Mucosa of rectum (tissue), 2 donors: ENCODE results near the gene EFHC1.

Experiments
- H3K27ac ChIP-seq, 2 donors: one replicate each; pipeline ENCODE4 v1.7.0; 2013; ENCODE audit warnings: inconsistent platforms in 2 of 2, low read depth in 2 of 2, low read length in 2 of 2
- H3K27me3 ChIP-seq, 2 donors: one replicate each; pipeline ENCODE4 v1.7.0; 2013; ENCODE audit warnings: low read length in 2 of 2; ENCODE audit not compliant: control insufficient read depth in 2 of 2, insufficient read depth in 2 of 2
- H3K36me3 ChIP-seq, 2 donors: one replicate each; pipeline ENCODE4 v1.7.0; 2013; ENCODE audit warnings: low read length in 2 of 2; ENCODE audit not compliant: control insufficient read depth in 2 of 2, insufficient read depth in 2 of 2
- H3K4me1 ChIP-seq, 2 donors: one replicate each; pipeline ENCODE4 v1.7.0; 2013; ENCODE audit warnings: low read length in 2 of 2, mild to moderate bottlenecking in 1 of 2; ENCODE audit not compliant: control insufficient read depth in 2 of 2, insufficient read depth in 2 of 2
- H3K4me3 ChIP-seq, 2 donors: one replicate each; pipeline ENCODE4 v1.7.0; 2013; ENCODE audit warnings: low read length in 2 of 2
- H3K9ac ChIP-seq, 2 donors: one replicate each; pipeline ENCODE4 v1.7.0; 2013; ENCODE audit warnings: low read length in 2 of 2, low read depth in 1 of 2, mild to moderate bottlenecking in 1 of 2
- H3K9me3 ChIP-seq, 2 donors: one replicate each; pipeline ENCODE4 v1.7.0; 2013; ENCODE audit warnings: low read length in 2 of 2; ENCODE audit not compliant: control insufficient read depth in 2 of 2
- donor health status: healthy.
- donor health status: Normal muscosa, but diverticular disease.

Gene EFHC1

DNA sequence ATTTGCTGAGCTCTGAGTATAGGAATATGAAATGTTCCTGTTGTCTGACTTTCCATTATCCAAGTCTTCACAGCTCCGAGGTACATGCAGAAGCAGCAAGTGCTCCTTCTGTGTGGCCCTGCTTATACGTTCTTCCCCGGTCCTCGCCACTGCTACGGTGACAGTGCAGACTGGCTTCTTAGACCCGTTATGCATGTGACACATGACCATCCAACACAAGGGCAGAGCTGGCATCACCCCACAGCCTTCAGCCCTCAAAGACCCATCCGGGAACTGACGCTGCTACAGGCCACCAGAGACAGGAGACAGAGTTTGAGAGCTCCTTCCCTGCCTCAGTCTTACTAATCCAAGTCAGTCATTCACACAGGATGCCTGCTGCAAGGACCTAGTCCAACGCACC, 86.3 kb downstream of the EFHC1 start:
- no peak overlapping the region for H3K4me3 ChIP-seq
- no peak overlapping the region for H3K9ac ChIP-seq
- peaks cover 39 to 49% of the 10 kb centered on the region in 2 donors for H3K36me3 ChIP-seq
- peaks cover 24 to 27% of the 10 kb centered on the region in 2 donors for H3K4me1 ChIP-seq
- no peak overlapping the region for H3K27ac ChIP-seq
- no peaks in the 10 kb centered on the region for H3K27me3 ChIP-seq
- no peaks in the 10 kb centered on the region for H3K9me3 ChIP-seq

DNA sequence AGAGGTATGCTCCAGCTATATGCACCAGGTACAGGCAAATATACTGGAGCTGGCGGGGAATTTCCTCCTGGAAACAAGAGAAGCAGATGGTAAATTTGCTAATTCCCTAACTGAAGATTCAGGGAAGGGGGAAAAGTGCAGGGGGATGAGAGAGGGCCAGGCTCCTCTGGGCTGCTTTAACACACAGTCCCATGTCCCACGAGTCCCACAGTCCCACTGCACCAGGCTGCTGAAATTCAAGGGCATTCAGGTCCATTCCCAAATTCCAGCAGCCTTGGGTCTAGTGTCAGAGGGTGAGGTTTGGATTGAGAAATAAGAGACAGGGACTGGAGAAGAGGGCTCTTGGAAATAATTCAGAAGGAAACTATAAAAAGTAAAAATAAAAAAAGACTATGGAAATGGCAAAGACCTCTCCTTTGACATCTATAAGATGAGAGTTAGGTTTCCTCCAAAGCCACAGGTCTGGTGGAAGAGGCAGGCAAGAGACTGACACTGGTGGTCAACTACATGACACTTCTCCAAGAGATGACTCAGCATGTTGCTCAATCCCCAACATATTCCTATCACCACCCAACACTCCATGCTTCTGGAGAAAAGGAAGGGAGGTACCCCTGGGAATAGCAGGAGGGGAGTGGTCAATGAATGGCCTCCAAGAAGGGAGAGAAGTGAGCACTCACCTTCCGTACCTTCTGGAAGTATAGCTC, 87.6 kb downstream of the EFHC1 start:
- Histone ChIP-seq H3K27me3 (no peaks in the 10 kb centered on the region), H3K9ac (no peak overlapping the region), H3K4me1 (peaks cover 27 to 28% of the 10 kb centered on the region in 2 donors), H3K36me3 (peaks cover 32 to 41% of the 10 kb centered on the region in 2 donors), H3K27ac (no peak overlapping the region), H3K4me3 (no peak overlapping the region), H3K9me3 (no peaks in the 10 kb centered on the region)

DNA sequence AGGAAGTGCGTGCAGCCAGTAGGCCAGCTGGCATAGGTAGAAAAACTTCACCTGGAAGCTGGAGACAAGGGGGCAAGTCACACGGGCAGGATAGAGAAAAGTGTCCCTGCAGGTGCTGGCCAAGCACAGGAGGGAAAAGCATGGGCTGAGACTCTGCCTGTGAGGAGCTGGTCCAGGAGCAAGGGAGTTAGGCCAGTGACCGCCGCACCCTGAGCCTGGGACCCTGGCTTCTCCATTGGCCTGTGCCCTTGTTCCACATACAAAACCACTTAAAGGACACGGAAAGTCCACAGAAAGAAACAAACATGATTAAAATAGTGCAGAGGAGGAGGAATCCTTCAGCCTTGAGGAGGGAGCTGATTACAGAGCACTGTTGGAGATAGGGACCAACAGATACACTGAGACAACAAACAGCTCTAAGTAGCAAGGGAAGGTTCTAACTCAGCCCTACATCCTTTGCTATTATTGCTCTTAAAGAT, 88.2 kb downstream of the EFHC1 start:
- Histone ChIP-seq H3K27me3 (no peaks in the 10 kb centered on the region), H3K27ac (no peak overlapping the region), H3K4me3 (no peak overlapping the region), H3K4me1 (peaks cover 22 to 24% of the 10 kb centered on the region in 2 donors), H3K36me3 (peaks cover 32 to 42% of the 10 kb centered on the region in 2 donors), H3K9me3 (no peaks in the 10 kb centered on the region), H3K9ac (no peak overlapping the region)

DNA sequence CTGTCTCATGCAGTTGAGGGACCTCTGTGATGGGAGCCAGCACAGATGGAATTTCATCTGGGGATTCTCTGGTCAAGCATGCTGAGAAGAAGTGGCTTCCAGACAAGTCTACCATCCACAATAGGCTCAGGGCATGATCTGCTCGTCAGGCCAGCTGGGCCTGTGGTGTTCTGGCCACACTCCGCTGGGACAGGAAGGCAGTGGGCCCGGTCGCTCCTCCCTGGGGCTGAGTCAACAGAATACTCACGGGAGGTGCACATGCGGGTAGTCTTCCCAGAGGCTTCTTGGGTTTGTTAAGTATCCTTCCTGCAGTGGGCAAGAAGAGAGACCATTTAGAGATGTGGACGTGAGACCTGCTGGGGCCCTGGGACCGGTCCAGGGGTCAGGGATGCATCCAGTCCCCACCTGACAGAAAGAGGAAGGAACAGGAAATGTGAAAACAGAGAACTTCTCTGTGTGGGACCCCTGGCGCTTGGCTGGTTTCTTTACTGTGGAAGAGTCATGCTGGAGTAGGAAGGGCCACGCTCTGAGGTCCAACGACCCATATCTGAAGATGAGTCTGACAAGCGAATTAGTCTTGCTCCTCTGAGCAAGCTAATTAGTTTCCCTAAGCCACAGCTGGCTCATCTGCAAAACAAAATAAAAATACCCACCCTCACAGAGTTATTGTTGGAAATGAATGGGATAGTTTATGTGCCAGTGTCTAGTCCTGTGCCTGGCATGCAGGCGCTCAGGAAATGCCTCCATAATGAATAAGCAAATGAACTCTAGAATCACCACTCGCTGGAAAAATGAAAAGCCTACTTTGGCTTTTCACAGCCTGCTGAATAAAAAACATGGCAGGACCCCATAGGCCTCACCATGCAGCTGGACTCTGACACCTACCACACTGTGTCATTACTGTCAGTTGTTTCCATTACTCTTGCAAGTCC, 89.4 kb downstream of the EFHC1 start:
- H3K4me3 ChIP-seq: no peak overlapping the region
- H3K4me1 ChIP-seq: peaks cover 11 to 16% of the 10 kb centered on the region in 2 donors

DNA sequence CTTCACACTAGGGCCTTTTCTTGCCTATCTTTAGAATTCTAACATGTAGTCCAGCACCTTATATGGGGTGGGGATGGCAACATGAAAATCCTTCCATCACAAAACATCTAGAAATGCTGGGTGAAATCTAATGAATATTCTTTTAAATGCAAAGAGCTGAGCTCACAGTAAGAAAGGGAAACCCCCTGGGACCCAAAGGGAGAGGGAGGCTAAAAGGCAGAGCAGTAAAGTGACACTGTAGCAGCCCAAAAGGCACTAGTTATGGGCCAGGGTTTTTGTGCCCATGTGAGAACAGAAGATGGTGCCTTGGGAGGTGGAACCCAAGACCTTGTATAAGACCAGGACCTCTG, 90.0 kb downstream of the EFHC1 start:
- Histone ChIP-seq H3K27ac (no peak overlapping the region), H3K36me3 (peaks cover 40 to 51% of the 10 kb centered on the region in 2 donors), H3K4me3 (no peak overlapping the region), H3K27me3 (no peaks in the 10 kb centered on the region), H3K4me1 (peaks cover 4 to 10% of the 10 kb centered on the region in 2 donors), H3K9me3 (no peaks in the 10 kb centered on the region), H3K9ac (no peak overlapping the region)

More for the DNA sequence above, 89.4 kb downstream of the EFHC1 start:
- peaks cover 36 to 51% of the 10 kb centered on the region in 2 donors for H3K36me3 ChIP-seq
- no peak overlapping the region for H3K27ac ChIP-seq
- H3K27me3 ChIP-seq: no peaks in the 10 kb centered on the region
- no peaks in the 10 kb centered on the region for H3K9me3 ChIP-seq
- no peak overlapping the region for H3K9ac ChIP-seq

DNA sequence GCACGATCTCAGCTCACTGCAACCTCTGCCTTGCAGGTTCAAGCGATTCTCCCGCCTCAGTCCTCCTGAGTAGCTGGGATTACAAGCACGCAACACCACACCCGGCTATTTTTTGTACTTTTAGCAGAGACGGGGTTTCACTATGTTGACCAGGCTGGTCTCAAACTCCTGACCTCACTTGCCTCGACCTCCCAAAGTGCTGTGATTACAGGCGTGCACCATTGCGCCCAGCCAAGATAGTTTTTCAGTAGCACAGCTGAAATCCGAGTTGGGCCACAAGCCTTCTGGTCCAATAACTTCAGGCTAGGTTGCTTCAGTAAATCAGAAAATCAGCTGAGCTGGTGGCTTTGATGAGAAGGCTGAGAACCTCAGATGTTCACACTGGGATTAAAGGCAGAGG, 91.0 kb downstream of the EFHC1 start:
- H3K27me3 ChIP-seq: no peaks in the 10 kb centered on the region
- H3K4me1 ChIP-seq: peaks cover 4 to 7% of the 10 kb centered on the region in 2 donors
- no peak overlapping the region for H3K9ac ChIP-seq
- H3K9me3 ChIP-seq: no peaks in the 10 kb centered on the region
- H3K4me3 ChIP-seq: no peak overlapping the region
- H3K27ac ChIP-seq: no peak overlapping the region
- peaks cover 41 to 52% of the 10 kb centered on the region in 2 donors for H3K36me3 ChIP-seq

DNA sequence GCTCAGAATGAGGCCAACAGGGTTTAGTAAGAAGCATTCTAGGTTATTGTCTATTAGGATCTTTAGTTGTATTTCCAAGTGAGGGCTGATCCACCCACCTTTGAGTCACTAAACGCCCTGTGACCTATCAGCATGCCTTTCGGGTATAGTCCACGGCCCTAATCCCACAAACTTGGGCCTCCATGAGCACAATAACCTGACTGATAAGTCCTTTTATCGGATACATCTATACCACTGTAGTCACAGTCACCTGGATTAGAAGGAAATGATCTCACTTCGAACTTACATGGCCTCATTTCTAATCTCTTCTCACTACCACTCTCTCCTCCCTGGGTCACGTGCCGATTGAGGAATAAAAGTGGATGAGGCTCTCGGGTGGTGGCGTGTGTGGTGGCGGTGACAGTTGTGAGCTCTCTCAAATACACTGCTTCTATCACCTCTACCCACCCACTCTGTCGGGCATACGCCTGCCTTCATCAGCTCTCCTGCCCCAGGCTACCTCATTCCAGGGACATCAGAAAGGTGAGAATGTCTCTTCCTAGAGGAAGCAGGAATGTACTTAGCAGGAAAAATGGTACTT, 91.5 kb downstream of the EFHC1 start:
- H3K27me3 ChIP-seq: no peaks in the 10 kb centered on the region
- H3K36me3 ChIP-seq: peaks cover 36 to 51% of the 10 kb centered on the region in 2 donors
- no peak overlapping the region for H3K4me3 ChIP-seq
- H3K9ac ChIP-seq: no peak overlapping the region
- peaks cover 4 to 7% of the 10 kb centered on the region in 2 donors for H3K4me1 ChIP-seq
- H3K27ac ChIP-seq: peak overlapping the region; percentile 23 to 56
- H3K9me3 ChIP-seq: no peaks in the 10 kb centered on the region

DNA sequence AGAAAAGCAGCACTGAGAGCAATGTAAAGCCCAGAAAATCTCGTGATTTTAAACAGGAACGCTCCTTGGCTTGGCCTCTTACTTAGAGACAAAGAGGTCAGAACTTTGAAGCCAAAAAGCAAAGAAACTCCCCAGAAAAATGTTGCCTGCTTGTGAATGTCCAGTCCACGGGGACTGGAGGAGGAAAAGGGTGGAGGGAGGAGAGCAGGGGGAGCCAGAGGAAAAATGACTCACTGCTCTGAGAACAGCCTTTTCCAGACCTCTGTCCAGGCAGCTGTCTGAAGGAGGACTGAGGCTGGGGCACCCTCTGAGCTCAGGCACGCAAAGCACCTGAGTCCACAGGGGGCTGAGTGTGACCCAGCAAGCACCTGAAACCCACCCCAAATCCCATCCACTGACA, 92.1 kb downstream of the EFHC1 start:
- Histone ChIP-seq H3K4me3 (no peak overlapping the region), H3K27ac (peak overlapping the region; percentile 56 to 60), H3K9ac (no peak overlapping the region), H3K4me1 (peaks cover 4 to 7% of the 10 kb centered on the region in 2 donors), H3K27me3 (no peaks in the 10 kb centered on the region), H3K9me3 (no peaks in the 10 kb centered on the region), H3K36me3 (peaks cover 31 to 45% of the 10 kb centered on the region in 2 donors)

DNA sequence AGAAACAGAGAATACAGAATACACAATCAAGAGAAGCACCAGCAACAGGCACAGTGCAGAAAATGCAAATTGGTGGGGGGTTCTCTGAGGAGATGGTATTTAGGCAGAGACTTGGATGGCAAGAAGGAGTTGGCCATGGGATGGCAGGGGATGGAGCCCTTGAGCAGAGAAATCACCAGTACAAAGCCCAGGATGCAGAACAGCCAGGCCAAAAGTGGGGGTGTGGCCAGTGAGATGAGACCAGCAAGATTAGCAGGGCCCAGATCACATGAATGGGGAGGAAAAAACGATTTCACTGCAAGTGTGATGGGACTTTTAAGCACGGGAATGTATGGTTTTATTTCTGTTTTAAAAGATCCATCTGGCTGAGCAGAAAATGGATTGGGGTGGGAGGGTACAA, 93.3 kb downstream of the EFHC1 start:
- Histone ChIP-seq H3K27ac (no peak overlapping the region), H3K27me3 (no peaks in the 10 kb centered on the region), H3K9me3 (no peaks in the 10 kb centered on the region), H3K9ac (no peak overlapping the region), H3K36me3 (peaks cover 19 to 34% of the 10 kb centered on the region in 2 donors), H3K4me3 (no peak overlapping the region), H3K4me1 (peaks cover 10 to 15% of the 10 kb centered on the region in 2 donors)

DNA sequence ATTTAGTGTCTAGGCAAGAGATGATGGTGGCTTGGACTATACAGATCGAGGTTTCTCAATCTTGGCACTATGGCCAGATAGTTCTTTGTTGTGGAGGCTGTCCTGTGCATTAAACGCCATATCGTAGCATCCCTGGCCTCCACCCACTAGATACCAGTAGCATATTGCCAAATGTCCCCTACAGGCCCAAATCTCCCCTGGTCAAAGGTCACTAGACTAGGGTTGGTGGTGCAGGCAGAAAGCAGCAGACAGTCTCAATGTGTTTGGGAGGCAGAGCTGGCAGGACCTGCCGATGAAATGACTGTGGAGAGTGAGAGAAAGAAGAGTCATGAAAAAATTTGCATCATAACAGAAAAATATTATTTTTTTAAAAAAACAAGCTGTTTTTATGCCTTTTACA, 93.8 kb downstream of the EFHC1 start:
- H3K27me3 ChIP-seq: no peaks in the 10 kb centered on the region
- no peaks in the 10 kb centered on the region for H3K9me3 ChIP-seq
- H3K27ac ChIP-seq: peak overlapping the region in 1 of 2 donors; percentile 1
- peaks cover 19 to 32% of the 10 kb centered on the region in 2 donors for H3K36me3 ChIP-seq
- H3K4me3 ChIP-seq: no peak overlapping the region
- no peak overlapping the region for H3K9ac ChIP-seq
- peaks cover 10 to 16% of the 10 kb centered on the region in 2 donors for H3K4me1 ChIP-seq
